Activated naive CD8-positive, alpha-beta T cell treated with anti-CD3 and anti-CD28 coated beads, Interleukin-2, amount 50 U/mL, for 24 hours (primary cell): Measurements from ENCODE around the gene TRAF1.

Experiments
- ATAC-seq: fragments of 150-1000 bp; cut with Tn5 transposase; one replicate; pipeline ENCODE4 v1.10.0; 2021
- DNase-seq: peaks from one replicate; pipeline ENCODE4 v3.0.0; 2021
- H3K27ac Mint-ChIP-seq: one replicate; pipeline ENCODE4 v1.8.0; 2021; ENCODE audit warnings: mild to moderate bottlenecking, mixed read lengths
- H3K27me3 Mint-ChIP-seq: one replicate; pipeline ENCODE4 v1.8.0; 2021; ENCODE audit warnings: mixed read lengths
- H3K36me3 Mint-ChIP-seq: one replicate; pipeline ENCODE4 v1.8.0; 2021; ENCODE audit warnings: low read depth, mixed read lengths
- H3K4me1 Mint-ChIP-seq: one replicate; pipeline ENCODE4 v1.8.0; 2021; ENCODE audit warnings: mixed read lengths
- H3K4me3 Mint-ChIP-seq: one replicate; pipeline ENCODE4 v1.8.0; 2021; ENCODE audit warnings: mild to moderate bottlenecking, moderate library complexity, mixed read lengths
- H3K9me3 Mint-ChIP-seq: one replicate; pipeline ENCODE4 v1.8.0; 2021; ENCODE audit warnings: mixed read lengths

Gene TRAF1

GRCh38 chr9:120870206-120870605 is 56.4 kb downstream of the TRAF1 start:
- DNase-seq (peak; percentile 17), ATAC-seq (no peak)
- H3K36me3 Mint-ChIP-seq: peaks cover 75% of the 10 kb centered on the region
- peaks cover 63% of the 10 kb centered on the region for H3K4me1 Mint-ChIP-seq
- peak overlapping the region; percentile 85 for H3K4me3 Mint-ChIP-seq
- no peaks in the 10 kb centered on the region for H3K9me3 Mint-ChIP-seq
- H3K27me3 Mint-ChIP-seq: no peaks in the 10 kb centered on the region
- peak overlapping the region; percentile 69 for H3K27ac Mint-ChIP-seq

DNA sequence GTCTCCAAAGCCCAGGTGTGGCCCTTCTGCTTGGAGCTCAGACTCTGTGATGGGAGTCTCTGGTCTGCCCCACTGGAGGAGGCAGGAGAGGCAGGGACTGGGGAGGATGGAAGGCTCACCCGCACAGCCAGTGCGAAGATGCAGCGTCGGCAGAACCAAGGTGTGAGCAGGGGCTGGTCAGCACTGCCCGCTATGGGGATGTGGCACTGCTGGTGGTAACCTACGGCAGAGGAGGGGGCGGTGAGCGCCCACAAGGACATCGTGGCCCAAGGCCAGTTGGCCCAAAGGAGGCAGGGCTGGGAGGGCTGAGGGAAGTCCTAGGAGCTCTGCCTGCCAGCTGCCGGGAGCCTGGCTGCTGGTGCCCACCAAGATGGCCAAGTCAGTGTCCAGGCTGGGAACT is 56.9 kb downstream of the TRAF1 start:
- Mint-ChIP-seq H3K4me3 (peak overlapping the region; percentile 85), H3K9me3 (no peaks in the 10 kb centered on the region), H3K4me1 (peaks cover 58% of the 10 kb centered on the region), H3K36me3 (peaks cover 72% of the 10 kb centered on the region), H3K27me3 (no peaks in the 10 kb centered on the region), H3K27ac (peak overlapping the region; percentile 92)
- ATAC-seq: no peak
- DNase-seq: no peak

DNA sequence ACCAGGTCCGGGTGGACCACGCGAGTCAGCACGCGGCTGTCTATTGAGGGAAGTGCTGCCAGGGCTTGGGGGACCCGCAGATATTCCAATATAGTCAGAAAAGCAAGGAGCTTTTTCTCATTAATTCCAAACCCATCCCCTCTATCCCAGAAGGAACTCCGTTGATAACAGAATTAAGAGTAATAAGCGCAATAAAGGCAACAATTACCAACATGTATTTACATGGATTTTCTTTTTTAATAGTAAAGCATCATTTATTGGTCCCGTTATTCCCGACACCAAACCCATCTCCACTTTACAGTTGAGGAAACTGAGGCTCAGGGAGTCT is 57.3 kb downstream of the TRAF1 start:
- DNase-seq (no peak), ATAC-seq (no peak)
- Mint-ChIP-seq H3K4me3 (peak overlapping the region; percentile 85), H3K9me3 (no peaks in the 10 kb centered on the region), H3K27ac (peak overlapping the region; percentile 92), H3K36me3 (peaks cover 68% of the 10 kb centered on the region), H3K27me3 (no peaks in the 10 kb centered on the region), H3K4me1 (peaks cover 54% of the 10 kb centered on the region)

GRCh38 chr9:120868676-120869359 is 57.8 kb downstream of the TRAF1 start:
- Mint-ChIP-seq H3K4me3 (peak overlapping the region; percentile 85), H3K27me3 (no peaks in the 10 kb centered on the region), H3K9me3 (no peaks in the 10 kb centered on the region), H3K27ac (peak overlapping the region; percentile 92), H3K4me1 (peaks cover 49% of the 10 kb centered on the region), H3K36me3 (peaks cover 67% of the 10 kb centered on the region)
- DNase-seq (peak; percentile 97), ATAC-seq (peak; percentile 94)

DNA sequence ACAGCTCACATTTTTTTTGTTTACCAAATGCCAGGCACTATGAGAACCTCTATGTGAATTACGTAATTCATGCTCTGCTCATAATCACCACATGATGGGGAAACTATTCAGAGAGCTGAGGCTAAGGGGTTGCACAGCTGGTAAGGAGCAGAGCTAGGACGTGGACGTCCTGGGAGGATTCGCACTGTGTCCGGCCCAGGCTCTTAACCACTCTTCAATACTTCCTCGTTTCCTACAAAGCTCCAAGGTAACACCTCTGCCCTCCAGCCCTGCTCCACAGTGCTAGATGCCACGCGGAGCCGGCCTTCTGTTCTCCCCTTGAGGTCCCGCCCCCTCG is 58.3 kb downstream of the TRAF1 start:
- peaks cover 64% of the 10 kb centered on the region for H3K36me3 Mint-ChIP-seq
- H3K9me3 Mint-ChIP-seq: no peaks in the 10 kb centered on the region
- no peak for ATAC-seq
- H3K27me3 Mint-ChIP-seq: no peaks in the 10 kb centered on the region
- H3K27ac Mint-ChIP-seq: peak overlapping the region; percentile 83
- peak overlapping the region; percentile 73 for H3K4me3 Mint-ChIP-seq
- DNase-seq: no peak
- H3K4me1 Mint-ChIP-seq: peaks cover 44% of the 10 kb centered on the region

- H3K36me3 Mint-ChIP-seq: peaks cover 61% of the 10 kb centered on the region
- H3K27me3 Mint-ChIP-seq: no peaks in the 10 kb centered on the region
- peak overlapping the region; percentile 83 for H3K27ac Mint-ChIP-seq
- no peaks in the 10 kb centered on the region for H3K9me3 Mint-ChIP-seq
- peaks cover 39% of the 10 kb centered on the region for H3K4me1 Mint-ChIP-seq
- DNase-seq (no peak), ATAC-seq (no peak)
- H3K4me3 Mint-ChIP-seq: peak overlapping the region; percentile 73
Observed at GRCh38 chr9:120867676-120868338, 58.8 kb downstream of the TRAF1 start.

DNA sequence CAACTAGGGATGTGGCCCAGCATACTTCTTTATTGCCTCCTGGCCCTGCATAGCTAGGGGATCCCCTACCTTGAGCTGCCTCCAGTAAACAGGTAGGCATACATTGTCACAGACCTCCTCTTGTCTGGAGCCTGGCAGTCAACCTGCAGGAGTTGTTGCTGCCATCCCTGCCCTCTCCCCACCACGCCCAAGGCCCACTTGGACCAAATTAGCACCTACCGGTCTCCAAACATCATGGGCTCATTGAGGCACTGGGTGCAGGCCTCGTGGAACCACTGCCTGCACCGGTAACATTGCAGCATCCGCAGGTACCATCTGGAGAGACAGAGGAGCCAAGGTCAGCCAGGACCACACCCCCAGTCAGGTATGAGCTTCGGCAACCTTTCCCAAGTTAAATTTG is 59.9 kb downstream of the TRAF1 start:
- H3K36me3 Mint-ChIP-seq: peaks cover 52% of the 10 kb centered on the region
- H3K27me3 Mint-ChIP-seq: no peaks in the 10 kb centered on the region
- peaks cover 32% of the 10 kb centered on the region for H3K4me1 Mint-ChIP-seq
- DNase-seq (no peak), ATAC-seq (no peak)
- H3K27ac Mint-ChIP-seq: no peak overlapping the region
- H3K9me3 Mint-ChIP-seq: no peaks in the 10 kb centered on the region
- no peak overlapping the region for H3K4me3 Mint-ChIP-seq

- H3K4me3 Mint-ChIP-seq: no peak overlapping the region
- H3K36me3 Mint-ChIP-seq: peaks cover 50% of the 10 kb centered on the region
- no peak for DNase-seq
- no peak overlapping the region for H3K27ac Mint-ChIP-seq
- no peaks in the 10 kb centered on the region for H3K9me3 Mint-ChIP-seq
- ATAC-seq: no peak
- H3K4me1 Mint-ChIP-seq: peaks cover 25% of the 10 kb centered on the region
- H3K27me3 Mint-ChIP-seq: no peaks in the 10 kb centered on the region
Observed at GRCh38 chr9:120865809-120866208, 60.8 kb downstream of the TRAF1 start.

DNA sequence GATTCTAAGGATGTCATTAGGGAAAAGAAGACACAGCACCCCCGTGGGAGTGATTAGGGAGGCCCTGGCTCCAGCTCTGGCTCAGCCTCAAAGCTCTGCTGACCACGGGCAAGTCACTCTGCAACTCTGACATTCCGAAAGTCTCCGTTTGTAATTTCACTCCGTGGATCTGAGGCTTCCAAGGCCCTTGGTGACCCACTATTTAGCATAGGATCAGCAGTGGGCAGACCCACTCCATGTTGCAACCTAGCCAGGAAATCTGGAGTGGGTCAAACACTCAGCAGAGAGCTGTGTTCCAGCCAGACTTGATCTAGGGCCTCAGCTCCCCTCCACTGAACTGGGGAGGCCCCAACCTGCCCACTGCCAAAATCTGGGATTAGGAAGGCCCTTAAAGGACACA is 61.4 kb downstream of the TRAF1 start:
- no peak for DNase-seq
- Mint-ChIP-seq H3K9me3 (no peaks in the 10 kb centered on the region), H3K27ac (no peak overlapping the region), H3K36me3 (peaks cover 54% of the 10 kb centered on the region), H3K4me1 (peaks cover 21% of the 10 kb centered on the region), H3K4me3 (no peak overlapping the region), H3K27me3 (no peaks in the 10 kb centered on the region)
- no peak for ATAC-seq

GRCh38 chr9:120864719-120865118 is 61.9 kb downstream of the TRAF1 start:
- Mint-ChIP-seq H3K36me3 (peaks cover 54% of the 10 kb centered on the region), H3K4me3 (no peak overlapping the region), H3K27me3 (no peaks in the 10 kb centered on the region), H3K4me1 (peaks cover 16% of the 10 kb centered on the region), H3K9me3 (no peaks in the 10 kb centered on the region), H3K27ac (no peak overlapping the region)
- DNase-seq: no peak
- ATAC-seq: no peak

DNA sequence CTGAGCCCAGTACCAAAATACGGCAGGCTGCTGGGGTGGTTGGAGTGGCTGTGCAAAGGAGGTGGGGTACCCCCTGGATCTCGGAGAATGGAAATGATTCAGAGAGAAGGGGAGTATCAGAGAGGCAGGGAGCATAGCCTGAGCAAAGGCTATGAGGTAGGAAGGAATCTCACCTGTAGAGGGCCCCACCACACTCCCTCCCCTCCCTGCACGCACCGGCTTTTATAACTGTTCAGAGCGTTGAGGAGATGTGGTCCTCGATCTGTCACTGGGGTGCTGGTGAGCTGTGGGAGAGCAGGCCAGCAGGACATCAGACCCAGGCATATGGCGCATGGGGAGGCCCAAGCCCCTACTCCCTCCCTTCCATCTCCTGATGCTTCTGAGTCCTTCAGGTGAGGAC is 62.8 kb downstream of the TRAF1 start:
- ATAC-seq (no peak), DNase-seq (no peak)
- Mint-ChIP-seq H3K4me1 (peaks cover 8% of the 10 kb centered on the region), H3K4me3 (no peak overlapping the region), H3K27me3 (no peaks in the 10 kb centered on the region), H3K9me3 (no peaks in the 10 kb centered on the region), H3K27ac (no peak overlapping the region), H3K36me3 (peaks cover 50% of the 10 kb centered on the region)

DNA sequence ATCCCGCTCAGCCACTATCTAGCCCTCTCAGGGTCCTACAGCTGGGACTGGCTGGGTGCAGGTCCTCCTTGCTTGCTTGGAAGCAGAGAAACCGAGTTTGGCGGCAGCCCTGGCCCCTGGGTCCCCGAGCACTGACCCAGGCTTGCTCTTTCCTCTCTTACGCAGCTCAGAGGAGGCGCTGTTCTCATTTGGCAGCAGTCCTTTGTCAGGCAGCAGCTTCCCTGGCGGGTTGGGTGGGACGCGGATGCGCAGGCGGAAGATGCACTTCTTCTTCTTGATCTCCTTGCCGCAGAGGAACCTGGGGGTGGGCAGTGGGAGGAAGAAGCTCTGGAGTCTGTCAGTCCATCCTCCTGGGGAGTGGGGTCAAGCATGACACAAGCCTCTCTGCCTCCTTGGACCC is 64.1 kb downstream of the TRAF1 start:
- Mint-ChIP-seq H3K4me3 (no peak overlapping the region), H3K9me3 (no peaks in the 10 kb centered on the region), H3K27ac (no peak overlapping the region), H3K36me3 (peaks cover 50% of the 10 kb centered on the region), H3K4me1 (peaks cover 2% of the 10 kb centered on the region), H3K27me3 (no peaks in the 10 kb centered on the region)
- DNase-seq (no peak), ATAC-seq (no peak)

DNA sequence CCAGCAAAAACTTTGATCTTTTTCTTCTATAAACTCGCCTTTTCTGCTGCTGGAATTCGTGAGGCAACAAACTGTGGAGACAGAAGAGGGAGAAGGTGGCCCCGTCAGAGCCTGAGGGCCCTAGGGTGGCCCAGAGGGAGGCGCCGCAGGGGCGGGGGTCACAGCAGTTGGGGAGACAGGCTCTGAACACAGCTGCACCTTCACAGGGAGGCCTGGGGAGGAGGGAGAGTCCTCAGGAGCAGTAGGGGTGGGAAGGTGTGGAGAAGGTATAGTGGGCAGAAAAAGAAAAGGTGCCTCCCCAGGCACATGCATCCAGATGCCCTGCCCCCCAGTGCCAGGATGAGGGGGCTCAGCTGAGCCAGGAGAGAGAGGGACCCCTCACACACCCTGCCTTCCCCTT is 64.7 kb downstream of the TRAF1 start:
- peaks cover 51% of the 10 kb centered on the region for H3K36me3 Mint-ChIP-seq
- ATAC-seq (no peak), DNase-seq (no peak)
- H3K27ac Mint-ChIP-seq: no peak overlapping the region
- no peaks in the 10 kb centered on the region for H3K9me3 Mint-ChIP-seq
- H3K27me3 Mint-ChIP-seq: no peaks in the 10 kb centered on the region
- H3K4me3 Mint-ChIP-seq: no peak overlapping the region
- H3K4me1 Mint-ChIP-seq: peaks cover 2% of the 10 kb centered on the region

GRCh38 chr9:120860083-120860482 is 66.5 kb downstream of the TRAF1 start:
- no peak overlapping the region for H3K4me3 Mint-ChIP-seq
- no peak for ATAC-seq
- no peak for DNase-seq
- no peaks in the 10 kb centered on the region for H3K27me3 Mint-ChIP-seq
- H3K27ac Mint-ChIP-seq: peak overlapping the region; percentile 60
- peaks cover 35% of the 10 kb centered on the region for H3K36me3 Mint-ChIP-seq
- H3K4me1 Mint-ChIP-seq: no peaks in the 10 kb centered on the region
- no peaks in the 10 kb centered on the region for H3K9me3 Mint-ChIP-seq

- Mint-ChIP-seq H3K9me3 (no peaks in the 10 kb centered on the region), H3K27ac (no peak overlapping the region), H3K4me3 (no peak overlapping the region), H3K36me3 (peaks cover 37% of the 10 kb centered on the region), H3K27me3 (no peaks in the 10 kb centered on the region), H3K4me1 (no peaks in the 10 kb centered on the region)
- ATAC-seq (no peak), DNase-seq (no peak)
Observed at GRCh38 chr9:120859361-120859760, 67.2 kb downstream of the TRAF1 start.

DNA sequence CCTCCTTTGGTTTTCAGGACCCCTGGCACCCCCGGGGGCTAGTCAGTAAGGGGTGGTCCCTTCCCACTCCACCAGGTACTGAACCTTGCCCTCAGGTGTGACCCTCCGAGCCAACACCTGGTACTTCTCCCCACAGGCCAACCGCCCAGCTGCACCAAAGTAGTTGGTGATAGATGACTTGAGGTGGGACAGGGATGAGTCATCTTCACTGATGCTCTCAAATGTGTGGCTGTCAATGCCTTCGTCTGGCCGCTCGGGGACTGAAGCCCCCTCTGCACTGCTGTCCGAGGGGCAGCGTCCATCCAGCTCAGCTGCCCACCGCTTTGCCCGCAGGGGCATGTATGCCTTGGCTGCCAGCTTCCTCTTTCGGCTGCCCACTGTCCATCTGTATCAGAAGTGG is 68.7 kb downstream of the TRAF1 start:
- Mint-ChIP-seq H3K27me3 (no peaks in the 10 kb centered on the region), H3K36me3 (peaks cover 33% of the 10 kb centered on the region), H3K9me3 (no peaks in the 10 kb centered on the region), H3K4me1 (no peaks in the 10 kb centered on the region), H3K4me3 (no peak overlapping the region), H3K27ac (no peak overlapping the region)
- no peak for ATAC-seq
- no peak for DNase-seq
